HCT116 (cell line): ENCODE measurements around the gene BICRA. TPM values are rescaled to one million over a fixed set of nuclear protein-coding genes. Genes with fewer than 3 reads are reported as not detected.

Experiments used
- ATAC-seq: fragments of 200-7000 bp; cut with Tn5 transposase; 2 replicates; pipeline ENCODE4 v1.9.1; 2020; ENCODE audit warnings: mild to moderate bottlenecking, moderate library complexity
- BruUV-seq: library from RNA; stranded (reverse); fragments of 400-500 nt; replicated peaks from 2 replicates; lab custom pipeline; 2021; lab: Mats Ljungman, UMichigan
- CTCF ChIA-PET: fragments of 300-600 bp; sonication (Branson Sonifier 250); formaldehyde crosslinking; loops from one replicate; lab custom pipeline; 2021; ENCODE audit warnings: antibody characterized with exemption; lab: Charles Lee
- POLR2A ChIA-PET: fragments of 300-600, 350-600 bp; sonication (Branson Sonifier 250); formaldehyde crosslinking; loops from one replicate; lab custom pipeline; 2021; ENCODE audit warnings: antibody characterized with exemption; lab: Charles Lee
- RAD21 ChIA-PET, 2 experiments: fragments of 300-600 bp; sonication (Branson Sonifier 250); formaldehyde crosslinking; loops; one replicate each; lab custom pipeline; 2023; ENCODE audit warnings: low total read pairs in 2 of 2; ENCODE audit not compliant: uncharacterized antibody in 2 of 2, unreplicated experiment in 2 of 2, low non-redundant PET in 1 of 2; lab: Charles Lee
- DNase-seq: peaks from one replicate; pipeline ENCODE4 v3.0.0-alpha.2; 2010; ENCODE audit warnings: low read depth, low spot score
- H2AFZ ChIP-seq: fragments of 200-600 bp; shearing (Covaris generic), sonication (generic); 2 replicates; pipeline ENCODE4 v1.6.1; 2017; ENCODE audit warnings: low read depth, mixed run types, mixed read lengths, antibody characterized with exemption, low read length; ENCODE audit not compliant: poor library complexity, severe bottlenecking
- H3K27ac ChIP-seq: 2 replicates; pipeline ENCODE4 v1.5.1; 2012; ENCODE audit warnings: low read depth, low read length
- H3K27me3 ChIP-seq: fragments of 200-600 bp; sonication (generic); 2 replicates; pipeline ENCODE4 v1.6.1; 2016; ENCODE audit warnings: mixed run types, low read length, mixed read lengths; ENCODE audit not compliant: insufficient read depth
- H3K36me3 ChIP-seq, 2 experiments: fragments of 200-500 bp in 1 of 2; fragments of 200-600 bp in 1 of 2; sonication (Bioruptor generic) in 1 of 2; sonication (generic) in 1 of 2; 2 replicates each; pipeline versions ENCODE4 v1.5.1 to v1.6.1; 2014 to 2016; ENCODE audit warnings: low read length in 2 of 2, inconsistent platforms in 1 of 2, mixed read lengths in 1 of 2, mixed run types in 1 of 2; ENCODE audit not compliant: insufficient read depth in 2 of 2, control insufficient read depth in 1 of 2
- H3K4me1 ChIP-seq, 2 experiments: fragments of 200-600 bp in 1 of 2; sonication (generic) in 1 of 2; 2 replicates each; pipeline versions ENCODE4 v1.5.1 to v1.6.1; 2012 to 2017; ENCODE audit warnings: low read length in 2 of 2, inconsistent platforms in 1 of 2, mild to moderate bottlenecking in 1 of 2, mixed read lengths in 1 of 2, mixed run types in 1 of 2, moderate library complexity in 1 of 2; ENCODE audit not compliant: insufficient read depth in 2 of 2, control insufficient read depth in 1 of 2
- H3K4me2 ChIP-seq: fragments of 200-600 bp; sonication (generic); 2 replicates; pipeline ENCODE4 v1.6.1; 2017; ENCODE audit warnings: mixed run types, low read length, mixed read lengths
- H3K4me3 ChIP-seq, 2 experiments: fragments of 200-600 bp in 1 of 2; sonication (generic) in 1 of 2; replicated peaks in 1 of 2; 2 replicates each; pipeline ENCODE4 v1.5.1; 2011 to 2016; ENCODE audit warnings: low read length in 2 of 2, control low read depth in 1 of 2, low read depth in 1 of 2, mild to moderate bottlenecking in 1 of 2, mixed read lengths in 1 of 2, mixed run types in 1 of 2
- H3K79me2 ChIP-seq: fragments of 200-600 bp; sonication (generic); 2 replicates; pipeline ENCODE4 v1.6.1; 2017; ENCODE audit warnings: mild to moderate bottlenecking, mixed run types, low read length, moderate library complexity, mixed read lengths; ENCODE audit not compliant: insufficient read depth
- H3K9ac ChIP-seq: fragments of 200-600 bp; sonication (generic); 2 replicates; pipeline ENCODE4 v1.6.1; 2016; ENCODE audit warnings: low read length, mixed read lengths
- H3K9me2 ChIP-seq: fragments of 200-600 bp; sonication (generic), shearing (Covaris generic); 2 replicates; pipeline ENCODE4 v1.6.1; 2017; ENCODE audit warnings: mixed run types, mild to moderate bottlenecking, moderate library complexity; ENCODE audit not compliant: insufficient read depth
- H3K9me3 ChIP-seq, 2 experiments: fragments of 200-500 bp in 1 of 2; fragments of 200-600 bp in 1 of 2; sonication (Bioruptor generic) in 1 of 2; sonication (generic) in 1 of 2; 2 replicates each; pipeline ENCODE4 v1.6.1; 2014 to 2017; ENCODE audit warnings: low read length in 2 of 2, mixed read lengths in 2 of 2, inconsistent platforms in 1 of 2, low read depth in 1 of 2, mild to moderate bottlenecking in 1 of 2, mixed run types in 1 of 2, moderate library complexity in 1 of 2; ENCODE audit not compliant: control insufficient read depth in 1 of 2, insufficient read depth in 1 of 2
- H4K20me1 ChIP-seq: fragments of 200-600 bp; sonication (generic), shearing (Covaris generic); 2 replicates; pipeline ENCODE4 v1.6.1; 2017; ENCODE audit warnings: mixed run types, mild to moderate bottlenecking, moderate library complexity; ENCODE audit not compliant: insufficient read depth
- ATF3 ChIP-seq: IDR thresholded peaks from 2 replicates; pipeline ENCODE4 v1.6.1; 2012
- ELF1 ChIP-seq: IDR thresholded peaks from 2 replicates; pipeline ENCODE4 v1.6.1; 2012; ENCODE audit warnings: low read depth, borderline replicate concordance
- EZH2 ChIP-seq: fragments of 200-600 bp; sonication (generic); IDR thresholded peaks from 2 replicates; pipeline ENCODE4 v1.6.1; 2017; ENCODE audit warnings: antibody characterized with exemption, mixed run types
- JUND ChIP-seq: IDR thresholded peaks from 2 replicates; pipeline ENCODE4 v1.6.1; 2012
- MAX ChIP-seq: IDR thresholded peaks from 2 replicates; pipeline ENCODE4 v1.6.1; 2012
- POLR2A ChIP-seq: IDR thresholded peaks from 2 replicates; pipeline ENCODE4 v1.7.0; 2011; ENCODE audit warnings: borderline replicate concordance; ENCODE audit not compliant: insufficient read depth, insufficient read length; ENCODE audit errors: extremely low read depth
- POLR2AphosphoS5 ChIP-seq: IDR thresholded peaks from 2 replicates; pipeline ENCODE4 v1.6.1; 2011; ENCODE audit warnings: mild to moderate bottlenecking, low read depth, low read length, moderate library complexity
- RAD21 ChIP-seq: IDR thresholded peaks from 2 replicates; pipeline ENCODE4 v1.6.1; 2012; ENCODE audit warnings: low read depth, mild to moderate bottlenecking
- REST ChIP-seq: IDR thresholded peaks from 2 replicates; pipeline ENCODE4 v1.6.1; 2012; ENCODE audit warnings: low read depth
- SIN3A ChIP-seq: IDR thresholded peaks from 2 replicates; pipeline ENCODE4 v1.6.1; 2012; ENCODE audit warnings: low read depth
- SP1 ChIP-seq: IDR thresholded peaks from 2 replicates; pipeline ENCODE4 v1.6.1; 2012; ENCODE audit warnings: low read depth
- YY1 ChIP-seq: IDR thresholded peaks from 2 replicates; pipeline ENCODE4 v1.6.1; 2011; ENCODE audit warnings: low read length, low read depth, moderate library complexity, mild to moderate bottlenecking; ENCODE audit not compliant: insufficient replicate concordance; ENCODE audit errors: extremely low read depth
- intact Hi-C: fragments of 100-400 bp; cut with micrococcal nuclease; formaldehyde crosslinking; loops from 2 replicates; pipeline ENCODE4 v1.10.0; 2022
- total RNA-seq: library from RNA; stranded (reverse); gene quantifications from one replicate; pipeline ENCODE4 v1.2.1, GENCODE V29; 2021; ENCODE audit not compliant: unreplicated experiment
- TF ChIP-seq, protein P1 (sequence below): IDR thresholded peaks from 2 replicates; pipeline ENCODE4 v1.6.1; 2011; ENCODE audit warnings: mild to moderate bottlenecking, low read length, moderate library complexity; ENCODE audit not compliant: insufficient replicate concordance; ENCODE audit errors: extremely low read depth

The BICRA gene
- total RNA-seq, 1 experiment from 2014 or later, result 11.3 TPM

DNA sequence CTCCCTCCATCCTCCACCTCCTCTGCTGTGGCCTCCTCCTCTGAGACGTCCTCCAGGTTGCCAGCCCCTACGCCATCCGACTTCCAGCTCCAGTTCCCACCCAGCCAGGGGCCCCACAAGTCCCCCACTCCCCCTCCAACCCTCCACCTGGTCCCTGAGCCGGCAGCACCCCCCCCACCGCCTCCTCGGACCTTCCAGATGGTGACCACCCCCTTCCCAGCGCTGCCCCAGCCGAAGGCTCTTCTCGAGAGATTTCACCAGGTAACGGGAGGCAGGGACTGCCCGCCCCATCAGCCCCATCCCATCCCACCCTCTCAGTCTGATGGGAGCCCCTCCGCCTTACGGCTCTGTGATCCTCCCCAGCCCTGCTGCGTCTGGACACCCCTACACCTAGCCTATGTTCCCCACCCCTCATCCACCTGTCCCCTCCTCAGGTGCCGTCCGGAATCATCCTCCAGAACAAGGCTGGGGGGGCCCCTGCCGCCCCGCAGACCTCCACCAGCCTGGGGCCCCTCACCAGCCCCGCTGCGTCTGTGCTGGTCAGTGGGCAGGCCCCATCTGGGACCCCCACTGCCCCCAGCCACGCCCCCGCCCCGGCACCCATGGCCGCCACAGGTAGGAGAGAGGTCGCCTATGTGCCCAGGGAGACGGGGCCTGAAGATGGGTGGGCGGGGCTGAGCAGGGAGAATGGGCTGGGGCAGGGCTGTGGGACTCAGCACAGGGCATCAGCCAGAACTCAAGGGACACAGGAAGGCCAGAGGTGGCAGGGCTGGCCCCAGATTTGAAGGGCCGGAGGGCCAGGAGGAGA, 85.7 kb downstream of the BICRA start:
- Histone ChIP-seq H3K9ac (no peak overlapping the region), H3K4me3 (no peak overlapping the region), H3K27me3 (no peaks in the 10 kb centered on the region), H3K36me3 (peaks cover 0 to 7% of the 10 kb centered on the region in 2 experiments; a peak in 2 of 4 replicates), H4K20me1 (no peaks in the 10 kb centered on the region), H3K27ac (no peak overlapping the region), H3K9me2 (no peaks in the 10 kb centered on the region), H2AFZ (no peak overlapping the region), H3K4me2 (no peak overlapping the region), H3K4me1 (peaks cover 3 to 8% of the 10 kb centered on the region in 2 experiments; a peak in 3 of 4 replicates), H3K9me3 (no peaks in the 10 kb centered on the region), H3K79me2 (no peaks in the 10 kb centered on the region)
- no peak for TF ChIP-seq SP1
- TF ChIP-seq POLR2AphosphoS5, result no peak
- no peak for TF ChIP-seq REST
- TF ChIP-seq ATF3, result no peak
- no peak for TF ChIP-seq RAD21
- TF ChIP-seq EZH2, result no peak
- TF ChIP-seq MAX, result no peak
- no peak for TF ChIP-seq POLR2A
- no peak for TF ChIP-seq SIN3A
- TF ChIP-seq, protein P1, sequence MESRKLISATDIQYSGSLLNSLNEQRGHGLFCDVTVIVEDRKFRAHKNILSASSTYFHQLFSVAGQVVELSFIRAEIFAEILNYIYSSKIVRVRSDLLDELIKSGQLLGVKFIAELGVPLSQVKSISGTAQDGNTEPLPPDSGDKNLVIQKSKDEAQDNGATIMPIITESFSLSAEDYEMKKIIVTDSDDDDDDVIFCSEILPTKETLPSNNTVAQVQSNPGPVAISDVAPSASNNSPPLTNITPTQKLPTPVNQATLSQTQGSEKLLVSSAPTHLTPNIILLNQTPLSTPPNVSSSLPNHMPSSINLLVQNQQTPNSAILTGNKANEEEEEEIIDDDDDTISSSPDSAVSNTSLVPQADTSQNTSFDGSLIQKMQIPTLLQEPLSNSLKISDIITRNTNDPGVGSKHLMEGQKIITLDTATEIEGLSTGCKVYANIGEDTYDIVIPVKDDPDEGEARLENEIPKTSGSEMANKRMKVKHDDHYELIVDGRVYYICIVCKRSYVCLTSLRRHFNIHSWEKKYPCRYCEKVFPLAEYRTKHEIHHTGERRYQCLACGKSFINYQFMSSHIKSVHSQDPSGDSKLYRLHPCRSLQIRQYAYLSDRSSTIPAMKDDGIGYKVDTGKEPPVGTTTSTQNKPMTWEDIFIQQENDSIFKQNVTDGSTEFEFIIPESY, result no peak
- TF ChIP-seq JUND, result no peak
- TF ChIP-seq ELF1, result no peak
- no peak for TF ChIP-seq YY1
- no TSS peak for BruUV-seq
- ATAC-seq, result no peak
- CTCF ChIA-PET, result no interaction called here
- RAD21 ChIA-PET, result interaction anchor here in 1 of 2 experiments (0.6 kb wide), 1 partner anchor 69 kb away, joined by 4 read pairs; no protein-coding TSS in a partner anchor
- DNase-seq, result no peak
- POLR2A ChIA-PET, result interaction anchor here (0.6 kb wide), 1 partner anchor 833 kb away, joined by 3 read pairs; no protein-coding TSS in a partner anchor
- intact Hi-C loops, result loop anchor here (5.0 to 10.0 kb wide), 2 partner anchors 92 to 400 kb away; no protein-coding TSS in a partner anchor
